Left cardiac atrium (tissue), 4 donors: ENCODE results near the gene STEAP1B. TPM values are rescaled to one million over a fixed set of nuclear protein-coding genes. Genes with fewer than 3 reads are reported as not detected.
"Not testable (repeated sequence)": the region's sequence is repeated elsewhere in the genome, so short reads cannot be mapped to it uniquely, and the experiment has no call there.

Experiments
- ATAC-seq, 2 donors: fragments of 200-7000 bp; cut with Tn5 transposase; one replicate each; pipeline ENCODE4 v1.9.1; 2020; ENCODE audit warnings: mild to moderate bottlenecking in 2 of 2, moderate library complexity in 2 of 2
- DNase-seq: peaks from one replicate; pipeline ENCODE4 v3.0.0-alpha.2; 2020
- intact Hi-C, 2 donors: fragments of 100-400 bp; cut with DNase I; formaldehyde crosslinking; loops; one replicate each; pipeline versions ENCODE4 v1.14.1 to v1.15.1; 2022 to 2023
- long read RNA-seq: library from polyadenylated mRNA; unstranded; transcript quantifications from one replicate; pipeline ENCODE4 v2.0.0, GENCODE V29; 2021
- total RNA-seq, 2 donors: library from RNA; stranded (reverse); fragmentation: NEBNext Ultra II Directional; extraction: Animal tissue kit (Norgen Biotek cat#: 25700); gene quantifications; one replicate each; pipeline ENCODE4 v1.2.1, GENCODE V29; 2021
- donor health status: DM: no; HTN: yes; CAD: no.
- donor health status: DM: no; HTN: yes; CAD: no; lungs with severe emphysema.
- donor health status: DM: yes; HTN: yes; CAD: no.
- donor health status: Dilated cardiomyopathy.

The STEAP1B gene
- total RNA-seq: 1 to 10 TPM; 1.1 to 1.7 TPM
- long read RNA-seq, partial matches to known transcripts: 0 of 1 reads
- long read RNA-seq, other reads (novel, unspliced or antisense): 1 of 1 reads

DNA sequence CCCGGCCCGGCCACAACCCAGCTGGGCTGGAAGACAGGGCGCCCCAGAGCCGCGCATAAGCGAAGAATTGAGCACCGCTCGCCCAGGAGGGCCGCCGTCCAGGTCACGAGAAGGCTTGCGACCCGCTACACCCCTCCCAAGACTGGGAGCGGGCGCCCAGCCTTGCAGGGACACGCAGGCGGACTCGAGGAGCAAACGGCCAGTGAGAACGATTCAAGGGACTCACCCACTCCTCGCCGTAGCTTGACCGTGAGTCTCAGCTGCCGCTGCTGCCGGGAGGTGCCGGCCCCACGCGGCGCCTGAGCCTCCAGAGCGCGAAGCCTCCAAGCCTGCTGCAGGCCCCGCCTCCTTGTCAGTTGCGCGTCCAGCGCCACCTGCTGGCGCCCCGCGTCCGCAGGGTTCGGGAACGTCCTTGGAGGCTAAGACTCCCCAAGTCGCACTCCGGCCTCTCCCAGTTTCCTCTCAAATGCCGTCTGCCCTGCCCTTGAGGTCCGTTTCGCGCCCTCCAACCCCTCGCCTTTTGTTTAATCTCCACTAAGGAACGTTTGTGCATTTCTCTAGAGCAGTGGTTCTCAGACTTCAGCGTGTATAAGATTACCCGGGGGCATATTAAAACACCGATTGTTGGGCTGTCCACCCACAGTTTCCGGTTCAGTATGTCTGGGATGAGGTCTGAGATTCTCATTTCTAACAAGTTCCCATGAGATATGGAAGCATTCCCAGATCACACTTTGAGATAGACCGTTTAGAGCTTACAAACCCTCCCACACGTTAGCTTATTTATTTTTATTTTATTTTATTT lies at the start of gene STEAP1B:
TSS of gene STEAP1B (minus strand) at position 301 of the 802 bp plus-strand sequence. CDS start 5,333 bp downstream, outside the sequence.
- ATAC-seq (peak; percentile 95 to 99), DNase-seq (peak; percentile 88)
- intact Hi-C loops: not testable (repeated sequence)

DNA sequence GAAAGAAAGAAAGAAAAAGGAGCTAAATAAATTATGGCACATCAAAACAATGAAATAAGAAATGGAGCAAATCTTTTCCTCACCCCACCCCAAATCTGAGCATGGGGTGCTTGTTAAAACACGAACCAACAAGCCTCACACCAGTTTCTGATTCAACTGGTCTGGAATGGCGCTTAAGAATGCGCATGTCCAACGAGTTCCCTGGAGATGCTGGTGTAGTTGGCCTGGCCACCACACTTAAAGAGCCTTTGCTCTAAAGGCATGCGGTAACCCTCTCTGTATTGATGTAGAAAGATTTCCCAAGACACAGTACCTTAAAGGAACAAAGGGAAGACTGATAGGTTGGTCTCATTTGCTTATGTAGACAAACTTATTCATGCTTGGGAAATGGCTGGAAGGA lies 49.1 kb upstream of the STEAP1B start:
- DNase-seq: no peak
- no peak for ATAC-seq
- intact Hi-C loops: no loop called here

DNA sequence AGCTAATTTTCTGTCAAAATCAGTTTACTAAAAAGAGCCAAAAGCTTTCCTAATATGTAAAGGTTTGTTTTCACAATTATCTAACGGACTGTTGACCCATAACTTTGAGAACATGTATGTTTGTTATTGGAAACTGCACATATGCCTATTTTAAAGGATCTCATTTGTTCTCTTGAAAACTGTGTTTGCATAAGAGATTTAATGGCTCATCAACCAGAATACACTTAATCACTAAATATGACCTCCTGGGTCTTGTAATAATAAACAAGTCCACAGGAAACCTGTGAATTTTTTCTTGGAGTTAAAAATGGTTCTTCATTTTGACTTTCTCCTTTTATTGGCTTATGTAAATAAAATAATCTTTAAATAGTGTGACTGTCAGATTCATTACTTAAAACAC lies 48.3 kb upstream of the STEAP1B start:
- no peak for ATAC-seq
- intact Hi-C loops: no loop called here

DNA sequence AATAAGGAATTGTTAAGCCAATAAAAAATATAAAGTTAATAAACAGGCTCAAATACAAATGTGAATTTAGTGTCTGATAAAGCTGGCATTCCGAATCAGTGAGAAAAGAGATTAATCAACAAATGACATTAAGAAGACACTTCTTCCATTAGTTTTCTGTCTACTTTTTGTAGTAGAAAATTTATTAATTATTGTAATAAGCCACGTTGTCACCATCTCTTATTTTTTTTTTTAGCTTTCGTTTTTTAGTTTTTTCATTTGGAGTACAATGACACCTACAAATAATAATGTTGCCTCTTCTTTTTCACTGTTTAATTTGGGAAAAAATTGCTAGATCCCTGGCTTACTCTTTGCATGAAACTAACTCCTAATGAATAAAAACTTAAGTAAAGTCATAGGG lies 46.8 kb upstream of the STEAP1B start:
- no peak for DNase-seq
- no peak for ATAC-seq
- intact Hi-C loops: no loop called here

More for the DNA sequence above, 48.3 kb upstream of the STEAP1B start:
- DNase-seq: no peak

DNA sequence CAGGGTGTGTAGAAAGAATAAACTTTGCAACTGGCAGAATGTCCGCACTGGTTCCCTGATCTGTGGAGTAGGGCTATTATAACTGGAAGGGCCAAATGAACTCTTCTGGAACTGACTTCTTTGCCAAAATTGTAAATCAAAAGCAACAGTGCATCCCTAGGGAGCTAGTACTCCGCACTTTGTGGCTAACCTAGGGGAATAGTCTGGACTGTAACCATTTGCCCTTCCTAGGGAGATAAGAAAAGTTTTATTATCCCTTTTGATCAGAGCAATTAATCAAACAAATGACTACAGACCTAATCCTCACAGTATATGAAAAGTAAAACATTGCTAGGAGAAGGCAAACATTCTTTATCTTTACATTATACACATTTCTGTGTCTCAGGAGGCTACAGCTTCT lies 45.5 kb upstream of the STEAP1B start:
- ATAC-seq (no peak), DNase-seq (no peak)
- intact Hi-C loops: no loop called here

DNA sequence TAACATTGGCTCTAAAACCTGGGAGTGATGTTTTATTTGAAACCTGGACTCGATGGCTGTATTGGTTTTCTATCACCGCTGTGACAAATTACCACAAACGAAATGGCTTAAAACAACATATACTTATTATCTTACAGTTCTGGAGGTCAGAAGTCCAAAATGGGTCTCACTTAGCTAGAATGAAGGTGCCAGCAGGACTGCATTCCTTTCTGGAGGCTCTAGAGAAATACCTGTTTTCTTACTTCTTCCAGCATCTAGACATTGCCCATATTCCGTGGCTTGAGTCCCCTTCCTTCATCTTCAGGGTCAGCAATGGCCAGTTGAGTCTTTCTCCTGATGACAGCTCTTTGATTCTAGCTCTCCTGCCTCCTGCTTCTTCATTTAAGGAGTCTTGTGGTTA lies 44.3 kb upstream of the STEAP1B start:
- ATAC-seq (no peak), DNase-seq (no peak)
- intact Hi-C loops: no loop called here

DNA sequence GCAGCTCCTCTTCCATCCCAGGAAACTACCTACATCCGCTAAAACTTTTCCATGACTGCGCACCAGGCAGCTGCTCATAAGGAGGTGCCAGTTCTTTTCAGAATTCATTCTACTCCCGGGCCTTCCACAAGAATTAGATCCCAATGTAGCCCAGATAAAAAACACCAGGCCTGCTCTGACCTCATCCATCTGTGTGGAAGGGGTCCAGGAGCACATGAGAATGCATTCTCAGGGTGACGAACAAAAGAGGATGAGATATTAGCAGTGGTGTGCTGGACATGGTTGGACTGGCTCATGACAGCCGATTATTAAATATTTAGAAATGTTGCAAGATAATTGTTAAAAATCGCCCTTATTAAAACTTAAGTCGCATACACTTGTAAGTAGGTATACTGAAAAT lies 43.2 kb upstream of the STEAP1B start:
- intact Hi-C loops: no loop called here
- no peak for ATAC-seq
- DNase-seq: no peak

DNA sequence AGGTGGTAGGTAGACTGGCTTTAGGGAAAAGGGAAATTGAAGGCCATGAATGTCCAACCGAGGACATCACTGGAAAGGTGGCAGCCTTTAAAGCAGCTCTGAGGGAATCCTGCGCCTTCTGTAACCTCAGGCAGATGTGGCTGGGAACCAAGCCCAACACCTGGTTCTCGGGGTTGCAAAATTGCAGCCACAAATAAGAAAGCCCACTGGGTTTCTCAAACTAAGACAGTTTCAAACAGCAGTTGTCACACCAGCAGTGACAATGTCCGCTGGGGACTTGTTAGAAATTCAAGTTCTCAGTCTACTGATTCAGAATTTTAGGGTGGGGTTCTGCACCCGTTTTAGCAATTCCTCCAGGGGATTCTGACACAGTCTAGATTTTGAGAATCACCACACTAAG lies 42.7 kb upstream of the STEAP1B start:
- intact Hi-C loops: no loop called here
- ATAC-seq (no peak), DNase-seq (no peak)

DNA sequence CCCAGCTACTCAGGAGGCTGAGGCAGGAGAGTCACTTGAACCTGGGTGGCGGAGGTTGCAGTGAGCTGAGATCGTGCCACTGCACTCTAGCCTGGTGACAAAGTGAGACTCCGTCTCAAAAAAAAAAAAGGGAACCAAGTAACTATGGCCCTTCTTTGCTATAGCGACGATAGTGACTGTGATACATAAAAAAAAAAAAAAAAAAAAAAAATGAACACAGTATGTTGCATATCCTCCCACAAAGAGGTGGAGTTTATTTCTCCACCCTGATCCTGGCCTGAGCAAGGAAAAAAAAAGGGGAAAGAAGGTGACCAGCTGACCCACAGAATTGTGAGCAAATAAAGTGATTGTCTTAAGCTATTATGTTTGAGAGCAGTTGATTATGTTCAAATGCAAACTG lies 42.3 kb upstream of the STEAP1B start:
- intact Hi-C loops: no loop called here
- ATAC-seq: no peak
- no peak for DNase-seq

DNA sequence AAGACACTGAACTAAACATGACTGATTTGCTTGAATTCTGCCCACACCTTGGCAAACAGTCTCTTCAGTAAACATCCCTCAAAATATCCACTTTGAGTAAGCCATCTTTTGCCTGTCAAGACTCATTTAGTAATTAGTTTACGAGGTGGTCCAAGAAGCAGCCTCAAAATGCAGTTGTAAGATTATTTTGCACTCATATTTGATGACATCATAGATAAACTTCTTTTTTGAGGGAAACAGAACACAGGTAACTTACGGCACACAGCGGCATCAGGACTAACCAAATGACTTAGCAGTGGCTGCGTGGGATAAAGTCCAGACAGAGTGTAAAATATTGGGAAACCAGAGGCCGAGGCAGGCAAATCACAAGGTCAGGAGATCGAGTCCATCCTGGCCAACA lies 41.8 kb upstream of the STEAP1B start:
- DNase-seq: no peak
- intact Hi-C loops: no loop called here
- no peak for ATAC-seq

DNA sequence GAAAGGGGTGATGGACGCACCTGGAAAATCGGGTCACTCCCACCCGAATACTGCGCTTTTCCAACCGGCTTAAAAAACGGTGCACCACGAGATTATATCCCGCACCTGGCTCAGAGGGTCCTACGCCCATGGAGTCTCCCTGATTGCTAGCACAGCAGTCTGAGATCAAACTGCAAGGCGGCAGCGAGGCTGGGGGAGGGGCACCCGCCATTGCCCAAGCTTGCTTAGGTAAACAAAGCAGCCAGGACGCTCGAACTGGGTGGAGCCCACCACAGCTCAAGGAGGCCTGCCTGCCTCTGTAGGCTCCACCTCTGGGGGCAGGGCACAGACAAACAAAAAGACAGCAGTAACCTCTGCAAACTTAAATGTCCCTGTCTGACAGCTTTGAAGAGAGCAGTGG lies 28.5 kb upstream of the STEAP1B start:
- intact Hi-C loops, DNase-seq, ATAC-seq: not testable (repeated sequence)

DNA sequence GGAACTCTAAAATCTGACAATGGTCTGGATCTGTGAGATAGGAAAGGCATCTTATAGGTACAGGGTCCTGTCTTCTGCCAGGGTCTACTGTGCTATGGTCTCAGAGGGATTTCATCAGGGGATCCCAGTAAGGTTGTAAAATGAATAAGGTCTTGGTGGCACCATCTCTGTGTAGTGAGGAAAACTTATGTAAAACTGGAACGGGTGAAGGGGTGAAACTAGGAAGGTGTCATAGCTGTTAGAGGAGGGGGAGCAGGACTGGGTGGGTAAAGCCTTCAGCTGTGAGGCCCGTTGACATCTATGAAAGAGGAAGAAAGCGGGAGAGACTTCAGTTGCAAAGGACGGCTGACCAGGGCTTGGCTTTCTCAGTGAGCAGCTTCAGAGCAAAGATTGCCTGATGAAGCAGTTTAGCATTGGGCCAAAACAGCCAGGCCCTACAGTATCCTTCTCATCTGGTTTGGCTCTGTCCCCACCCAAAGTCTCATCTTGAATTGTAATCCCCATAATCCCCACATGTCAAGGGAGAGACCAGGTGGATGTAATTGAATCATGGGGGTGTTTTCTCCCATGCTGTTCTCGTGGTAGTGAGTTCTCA lies 24.5 kb upstream of the STEAP1B start:
- ATAC-seq, DNase-seq, intact Hi-C loops: not testable (repeated sequence)

DNA sequence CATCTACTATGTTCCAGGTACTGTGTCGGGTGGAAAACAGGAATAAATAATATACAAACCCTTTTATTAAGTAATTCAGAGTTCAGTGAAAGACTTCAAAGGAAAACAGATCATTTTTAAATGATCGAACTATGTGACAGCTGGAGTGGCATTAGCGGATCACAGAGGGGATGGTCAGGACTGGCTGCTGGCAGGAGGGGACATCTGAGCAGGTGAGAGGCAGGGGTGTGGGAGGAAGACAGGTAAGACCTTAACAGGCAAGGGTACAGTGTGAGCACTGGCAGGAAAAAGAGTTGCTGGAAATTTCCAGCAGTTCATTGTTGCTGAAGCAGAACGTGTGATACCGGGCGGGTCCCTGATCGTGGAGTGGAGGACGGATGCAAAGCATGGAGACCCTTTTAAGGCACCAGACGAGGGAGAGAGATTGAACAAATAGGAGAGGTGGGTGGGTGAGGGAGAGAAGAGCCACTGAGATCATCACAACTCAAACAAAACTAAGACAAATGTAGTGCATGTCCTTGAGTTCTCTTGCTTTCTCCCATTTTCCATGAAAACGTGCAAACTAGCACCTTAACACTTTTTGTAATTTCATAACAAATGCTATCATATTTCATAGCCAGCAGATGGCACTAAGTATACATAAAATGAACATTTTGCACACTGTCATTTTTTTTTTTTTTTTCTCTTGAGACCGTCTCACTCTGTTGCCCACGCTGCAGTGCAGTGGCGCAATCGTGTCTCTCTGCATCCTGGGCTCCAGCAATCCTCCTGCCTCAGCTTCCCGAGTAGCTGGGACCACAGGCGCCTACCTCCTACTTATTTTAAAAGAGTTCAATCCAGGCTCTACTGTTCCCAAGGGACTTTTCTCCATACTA lies 23.7 kb upstream of the STEAP1B start:
- intact Hi-C loops: not testable (repeated sequence)
- peak; percentile 47 for DNase-seq
- ATAC-seq: peak; percentile 68 to 71

DNA sequence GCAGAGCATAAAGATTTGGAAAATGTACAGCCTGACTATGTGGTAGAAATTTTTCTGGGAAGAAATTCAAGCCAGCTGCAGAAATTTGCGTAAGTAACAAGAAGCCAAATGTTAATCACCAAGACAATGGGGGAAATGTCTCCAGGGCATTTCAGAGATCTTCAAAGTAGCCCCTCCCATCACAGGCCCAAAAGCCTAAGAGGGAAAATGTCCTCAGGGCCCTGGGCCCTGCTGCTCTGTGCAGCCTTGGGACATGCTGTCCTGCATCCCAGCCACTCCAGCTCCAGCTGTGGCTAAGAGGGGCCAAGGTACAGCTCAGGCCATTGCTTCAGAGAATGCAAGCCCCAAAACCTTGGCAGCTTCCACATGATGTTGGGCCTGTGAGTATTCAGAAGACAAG lies 19.6 kb upstream of the STEAP1B start:
- ATAC-seq, intact Hi-C loops, DNase-seq: not testable (repeated sequence)

DNA sequence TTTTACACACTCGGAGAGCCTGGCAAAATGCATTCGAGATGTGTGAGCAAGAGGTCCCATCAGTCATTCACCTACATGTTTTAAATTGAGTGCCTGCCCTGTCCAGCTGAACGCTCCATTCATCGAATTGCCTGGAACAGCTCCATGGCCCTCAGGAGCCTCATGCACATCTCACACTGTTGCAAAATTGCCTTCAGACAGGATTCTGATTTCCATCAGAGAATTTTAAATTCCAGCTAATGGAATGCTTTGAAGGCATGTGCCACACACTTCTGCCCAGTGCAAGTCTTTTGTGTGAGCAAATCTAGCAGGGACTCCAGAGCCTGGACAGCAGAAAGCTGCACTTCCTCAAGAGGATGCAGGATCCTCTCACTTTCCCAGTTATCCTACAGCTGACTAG lies 17.0 kb upstream of the STEAP1B start:
- intact Hi-C loops, DNase-seq, ATAC-seq: not testable (repeated sequence)

DNA sequence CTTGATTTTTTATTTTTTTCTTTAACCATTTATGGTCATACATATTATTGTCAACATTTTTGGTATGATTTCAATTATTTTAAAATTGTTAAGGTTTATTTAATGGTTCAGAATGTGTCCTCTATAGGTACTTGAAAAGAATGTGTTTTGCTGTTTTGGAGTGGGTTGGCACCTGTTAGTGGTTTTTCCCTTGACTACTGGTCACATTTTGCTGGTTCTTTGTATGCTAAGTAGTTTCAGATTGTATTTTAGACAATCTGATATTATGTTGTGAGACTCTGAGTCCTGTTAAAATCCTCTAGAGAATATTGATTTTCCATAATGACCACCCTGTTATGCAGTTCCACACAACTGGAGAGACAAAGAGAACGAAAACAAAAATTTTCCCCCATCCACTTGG lies 15.0 kb upstream of the STEAP1B start:
- intact Hi-C loops, ATAC-seq: not testable (repeated sequence)

DNA sequence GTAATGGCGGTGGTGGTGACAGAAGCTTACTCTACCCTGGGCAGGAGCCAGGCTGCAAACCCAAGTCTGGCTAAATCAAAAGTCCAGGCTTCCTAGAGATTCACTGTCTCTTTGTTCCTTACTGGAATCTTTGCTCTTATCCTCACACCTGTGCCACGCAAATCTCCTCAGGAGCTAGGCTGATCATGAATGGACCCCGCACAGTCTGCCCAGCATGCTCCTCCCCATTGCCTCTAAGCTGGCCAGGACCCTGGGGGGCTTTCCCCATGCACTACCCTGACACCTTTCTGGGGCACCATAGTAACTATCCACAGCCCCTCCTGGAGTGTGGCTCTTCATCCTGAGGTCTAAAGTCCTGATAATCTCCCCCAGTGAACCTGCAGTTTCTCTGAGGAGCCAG lies 7.3 kb upstream of the STEAP1B start:
- ATAC-seq, DNase-seq, intact Hi-C loops: not testable (repeated sequence)

More for the DNA sequence above, 15.0 kb upstream of the STEAP1B start:
- not testable (repeated sequence) for DNase-seq

DNA sequence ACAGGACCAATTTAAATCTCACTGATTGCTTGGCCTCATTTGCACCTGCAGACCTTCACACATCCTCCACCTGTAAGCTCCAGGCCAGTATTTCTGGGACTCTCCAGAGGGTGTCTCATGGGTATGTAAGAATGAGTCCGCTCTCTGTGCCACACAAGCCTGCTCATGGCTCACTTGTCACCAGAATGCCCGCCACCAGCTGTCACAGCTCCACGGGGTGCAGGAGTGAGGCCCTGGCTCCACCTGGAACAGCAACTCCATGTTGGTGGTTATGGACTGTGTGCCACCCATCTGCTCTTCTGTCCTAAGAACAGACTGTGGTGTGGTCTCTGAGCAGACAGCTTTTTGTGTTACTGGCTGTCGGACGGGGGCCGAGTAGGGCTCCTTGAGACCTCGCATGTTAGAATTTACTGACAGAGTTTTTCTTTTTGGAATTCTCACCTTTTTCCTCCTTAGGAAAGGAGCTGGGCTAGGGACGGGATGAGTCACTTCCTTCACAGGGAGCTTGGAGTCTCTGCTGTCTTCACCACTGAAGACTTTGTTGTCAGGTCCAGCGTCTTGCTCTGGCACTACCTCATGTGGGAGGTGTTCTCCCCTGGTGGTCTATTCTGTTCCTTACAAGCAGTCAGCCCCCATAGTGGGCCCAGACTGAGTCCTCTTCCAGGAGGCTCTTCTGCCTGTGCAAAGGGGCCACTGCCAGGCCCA lies 6.5 kb upstream of the STEAP1B start:
- intact Hi-C loops, ATAC-seq, DNase-seq: not testable (repeated sequence)

DNA sequence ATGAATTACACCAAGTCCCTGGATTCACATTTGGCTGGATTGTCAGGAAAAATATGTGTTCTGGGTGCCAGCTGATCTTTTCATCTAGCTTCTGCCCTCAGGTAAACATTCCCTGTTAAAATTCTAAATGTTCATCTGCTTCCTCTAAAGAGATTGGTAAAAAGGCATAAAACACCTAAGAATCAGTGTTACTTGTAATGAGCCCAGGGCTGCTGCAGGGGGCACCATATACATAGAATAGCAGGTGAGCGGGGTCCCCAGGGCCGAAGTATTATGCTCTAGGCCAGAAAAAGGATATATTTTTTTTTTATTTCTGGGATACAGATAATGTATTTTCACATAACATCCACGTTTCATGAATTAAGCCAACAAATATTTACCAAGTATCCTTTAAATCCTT lies 4.5 kb upstream of the STEAP1B start:
- DNase-seq, intact Hi-C loops, ATAC-seq: not testable (repeated sequence)
